Stimulated activated CD4-positive, alpha-beta T cell treated with anti-CD3 and anti-CD28 coated beads, TNF-alpha, amount 100 ng/mL, for 48 hours (primary cell): ENCODE measurements around the gene WDFY1.

Source experiments
- DNase-seq, 3 donors: peaks; one replicate each; pipeline ENCODE4 v3.0.0-alpha.2; 2020; ENCODE audit warnings: low read depth in 3 of 3

The WDFY1 gene

GRCh38 chr2:223930103-223930976 lies 14.8 kb downstream of the WDFY1 start:
- no peak for DNase-seq

GRCh38 chr2:223929571-223930102 lies 15.5 kb downstream of the WDFY1 start:
- no peak for DNase-seq

GRCh38 chr2:223928113-223929006 lies 16.8 kb downstream of the WDFY1 start:
- no peak for DNase-seq

GRCh38 chr2:223925106-223925505 lies 20.0 kb downstream of the WDFY1 start:
- DNase-seq, result no peak

- no peak for DNase-seq
These were observed 21.2 kb downstream of the WDFY1 start for GRCh38 chr2:223923976-223924375.

- no peak for DNase-seq
These were observed 22.8 kb downstream of the WDFY1 start for GRCh38 chr2:223922308-223922707.

- no peak for DNase-seq
These were observed 23.9 kb downstream of the WDFY1 start for GRCh38 chr2:223921204-223921603.

- no peak for DNase-seq
These were observed 25.0 kb downstream of the WDFY1 start for GRCh38 chr2:223920109-223920508.

GRCh38 chr2:223918671-223919134 lies 26.4 kb downstream of the WDFY1 start:
- DNase-seq, result no peak

- DNase-seq, result no peak
These were observed 28.8 kb downstream of the WDFY1 start for GRCh38 chr2:223916181-223916920.

GRCh38 chr2:223915071-223915470 lies 30.1 kb downstream of the WDFY1 start:
- no peak for DNase-seq

- DNase-seq, result no peak
These were observed 30.8 kb downstream of the WDFY1 start for GRCh38 chr2:223914324-223914723.

GRCh38 chr2:223909001-223909741 lies 36.0 kb downstream of the WDFY1 start:
- no peak for DNase-seq

GRCh38 chr2:223908304-223908998 lies 36.7 kb downstream of the WDFY1 start:
- no peak for DNase-seq

- DNase-seq, result no peak
These were observed 39.1 kb downstream of the WDFY1 start for GRCh38 chr2:223905996-223906395.

GRCh38 chr2:223901854-223902253 lies 43.3 kb downstream of the WDFY1 start:
- no peak for DNase-seq

- DNase-seq, result no peak
These were observed 43.8 kb downstream of the WDFY1 start for GRCh38 chr2:223901311-223901710.

GRCh38 chr2:223900531-223900930 lies 44.6 kb downstream of the WDFY1 start:
- DNase-seq, result no peak

- no peak for DNase-seq
These were observed 45.1 kb downstream of the WDFY1 start for GRCh38 chr2:223900066-223900465.

- DNase-seq, result no peak
These were observed 47.3 kb downstream of the WDFY1 start for GRCh38 chr2:223897669-223898330.
